Skeletal muscle cell (primary cell): ENCODE data around the gene TMBIM4.
A peak's percentile ranks its signal among the peaks of the same experiment; 100 is the strongest.
"Not testable (repeated sequence)": the region's sequence is repeated elsewhere in the genome, so short reads cannot be mapped to it uniquely, and the experiment has no call there.

Source experiments
- DNase-seq: peaks from one replicate; pipeline ENCODE4 v3.0.0-alpha.2; 2010; ENCODE audit warnings: low read depth
- H3K4me3 ChIP-seq: 2 replicates; pipeline ENCODE4 v1.5.1; 2011; ENCODE audit warnings: low read depth, mild to moderate bottlenecking, control low read depth, low read length, moderate library complexity

Gene TMBIM4

GRCh38 chr12:66187821-66188220 lies 18.0 kb upstream of the TMBIM4 start:
- H3K4me3 ChIP-seq = no peak overlapping the region
- DNase-seq = no peak

- DNase-seq = no peak
- no peak overlapping the region for H3K4me3 ChIP-seq
Observed at GRCh38 chr12:66187036-66187435, 17.2 kb upstream of the TMBIM4 start.

DNA sequence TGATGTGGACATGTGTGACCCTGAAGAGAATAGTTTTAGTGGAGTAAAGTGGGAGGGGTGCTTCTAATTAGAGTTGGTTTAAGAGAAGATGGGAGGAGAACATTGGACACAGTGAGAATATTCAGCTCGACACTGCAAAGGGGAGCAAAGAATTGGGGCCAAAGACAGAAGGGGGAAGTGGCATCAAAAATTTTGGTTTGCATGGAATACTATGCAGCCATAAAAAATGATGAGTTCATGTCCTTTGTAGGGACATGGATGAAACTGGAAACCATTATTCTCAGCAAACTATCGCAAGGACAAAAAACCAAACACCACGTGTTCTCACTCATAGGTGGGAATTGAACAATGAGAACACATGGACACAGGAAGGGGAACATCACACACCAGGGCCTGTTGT lies 15.0 kb upstream of the TMBIM4 start:
- not testable (repeated sequence) for H3K4me3 ChIP-seq

DNA sequence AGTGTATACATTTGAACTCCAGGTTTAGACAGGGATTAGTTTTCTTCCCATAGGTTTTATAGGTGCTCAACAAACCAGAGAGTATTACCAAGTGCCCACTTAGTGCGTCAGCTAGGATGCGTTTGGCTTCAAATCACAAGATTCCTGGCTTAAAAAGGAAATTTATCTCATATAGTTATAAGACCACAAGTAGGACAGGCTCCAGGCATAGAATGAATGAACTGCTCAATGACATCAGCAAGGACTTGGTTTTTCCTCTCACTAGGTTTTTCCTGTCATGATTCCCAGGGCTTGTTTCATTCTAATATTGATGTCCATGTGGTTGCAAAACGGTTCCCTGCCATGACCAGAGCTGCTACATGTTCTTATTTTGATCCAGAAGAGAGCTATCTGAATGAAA lies 13.2 kb upstream of the TMBIM4 start:
- H3K4me3 ChIP-seq = no peak overlapping the region
- no peak for DNase-seq

More for the DNA sequence above, 15.0 kb upstream of the TMBIM4 start:
- not testable (repeated sequence) for DNase-seq

DNA sequence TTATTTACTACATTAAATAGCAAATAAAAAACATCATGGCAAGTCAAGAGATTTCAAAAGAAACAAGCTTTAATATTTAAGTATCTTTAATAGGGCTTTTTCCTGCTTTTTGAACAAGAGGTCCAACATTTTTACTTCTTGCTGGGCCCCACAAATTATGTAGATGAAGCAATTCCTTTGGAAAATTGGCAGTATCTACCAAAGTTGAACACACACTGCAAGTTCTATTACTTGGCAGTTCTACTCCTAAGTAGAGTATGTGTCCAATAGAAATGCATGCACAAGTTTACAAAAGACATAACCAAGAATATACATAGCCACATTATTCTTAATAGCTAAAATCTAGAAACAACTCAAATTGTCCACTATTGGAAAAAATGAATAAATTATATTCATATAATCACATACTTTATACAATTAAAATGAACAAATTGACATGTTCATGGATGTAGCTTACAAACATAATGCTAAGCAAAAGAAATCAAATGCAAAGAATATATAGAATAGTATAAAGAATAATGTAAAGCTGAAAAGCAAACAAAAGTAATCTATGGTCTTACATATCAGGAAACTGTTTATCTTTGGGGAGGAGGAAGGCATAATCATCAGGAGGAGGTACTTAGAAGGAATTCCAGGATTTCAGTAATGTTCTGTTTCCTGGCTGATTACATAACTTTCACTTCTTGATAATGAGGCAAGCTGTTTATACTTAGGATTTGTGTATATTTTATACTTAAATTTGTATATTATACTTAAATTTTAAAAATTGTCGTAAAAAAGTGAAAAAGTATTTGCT lies 6.5 kb upstream of the TMBIM4 start:
- DNase-seq = no peak
- H3K4me3 ChIP-seq = no peak overlapping the region

GRCh38 chr12:66174391-66175325 lies 4.9 kb upstream of the TMBIM4 start:
- not testable (repeated sequence) for DNase-seq, H3K4me3 ChIP-seq

DNA sequence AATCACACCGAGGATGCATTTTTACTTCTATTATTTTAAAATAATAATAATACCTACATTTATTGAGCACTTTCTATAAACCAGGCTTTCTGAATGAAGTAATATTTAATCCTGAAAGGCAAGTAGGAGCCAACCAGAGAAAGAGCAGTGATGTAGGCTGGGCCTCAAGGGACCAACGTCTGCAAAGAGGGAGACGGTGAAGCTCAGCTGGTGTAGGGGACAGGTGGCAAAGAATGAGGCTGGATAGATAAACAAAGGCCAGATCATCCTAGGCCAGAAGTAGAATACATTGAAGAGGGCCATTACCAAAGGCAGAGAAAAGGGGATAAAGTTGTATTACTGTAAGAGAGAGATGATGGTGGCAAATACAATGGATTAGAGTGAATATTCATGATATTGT lies 810 bp upstream of the TMBIM4 start:
- no peak for DNase-seq
- H3K4me3 ChIP-seq = no peak overlapping the region

DNA sequence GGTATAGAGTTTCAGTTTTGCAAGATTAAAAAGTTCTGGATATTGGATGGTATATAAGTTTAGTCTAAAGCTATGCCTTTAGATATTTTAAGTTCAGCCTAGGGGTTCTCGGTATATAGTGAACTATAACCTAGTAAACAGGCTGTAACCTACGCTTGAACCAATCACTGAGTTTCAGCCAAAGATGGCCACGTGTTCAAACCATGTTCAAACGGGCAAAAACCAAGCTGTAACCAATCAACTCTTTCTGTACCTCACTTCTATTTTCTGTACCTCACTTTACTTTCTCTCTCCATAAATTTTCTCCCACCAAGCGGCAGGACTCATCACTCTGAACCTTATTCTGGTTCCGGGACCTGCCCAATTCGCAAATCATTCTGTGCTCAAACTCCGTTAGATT lies 1.4 kb downstream of the TMBIM4 start:
- peak overlapping the region; percentile 82 for H3K4me3 ChIP-seq
- no peak for DNase-seq

- DNase-seq = no peak
- no peak overlapping the region for H3K4me3 ChIP-seq
Observed at GRCh38 chr12:66166561-66166960, 3.2 kb downstream of the TMBIM4 start.

- DNase-seq = no peak
- no peak overlapping the region for H3K4me3 ChIP-seq
Observed at GRCh38 chr12:66165141-66165540, 4.7 kb downstream of the TMBIM4 start.

GRCh38 chr12:66164349-66164821 lies 5.4 kb downstream of the TMBIM4 start:
- no peak overlapping the region for H3K4me3 ChIP-seq
- peak; percentile 18 for DNase-seq

DNA sequence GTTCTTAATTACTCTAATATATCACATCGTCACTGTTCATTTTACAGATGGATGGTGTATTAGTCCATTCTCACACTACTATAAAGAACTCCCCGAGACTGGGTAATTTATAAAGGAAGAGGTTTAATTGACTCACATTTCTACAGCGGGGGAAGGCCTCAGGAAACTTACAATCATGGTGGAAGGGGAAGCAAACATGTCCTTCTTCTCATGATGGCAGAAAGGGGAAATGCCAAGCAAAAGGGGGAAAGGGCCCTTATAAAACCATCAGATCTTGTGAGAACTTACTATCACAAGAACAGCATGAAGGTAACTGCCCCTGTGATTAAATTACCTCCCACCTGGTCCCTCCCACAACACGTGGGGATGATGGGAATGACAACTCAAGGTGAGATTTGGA lies 6.5 kb downstream of the TMBIM4 start:
- no peak for DNase-seq
- no peak overlapping the region for H3K4me3 ChIP-seq

- DNase-seq = no peak
- H3K4me3 ChIP-seq = no peak overlapping the region
Observed at GRCh38 chr12:66162701-66163100, 7.1 kb downstream of the TMBIM4 start.

DNA sequence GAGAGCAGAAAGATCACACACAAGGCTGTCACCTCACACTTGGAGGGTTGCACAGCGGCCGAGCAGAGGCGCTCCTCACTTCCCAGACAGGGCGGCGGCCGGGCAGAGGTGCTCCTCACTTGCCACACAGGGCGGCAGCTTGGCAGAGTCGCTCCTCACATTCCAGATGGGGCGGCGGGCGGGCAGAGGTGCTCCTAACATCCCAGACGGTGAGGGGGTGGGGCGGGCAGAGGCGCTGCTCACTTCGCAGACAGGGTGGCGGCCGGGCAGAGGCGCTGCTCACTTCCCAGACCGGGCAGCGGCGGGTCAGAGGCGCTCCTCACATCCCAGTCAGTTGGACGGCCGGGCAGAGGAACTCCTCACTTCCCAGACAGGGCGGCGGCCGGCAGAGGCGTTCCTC lies 9.1 kb downstream of the TMBIM4 start:
- H3K4me3 ChIP-seq = no peak overlapping the region
- no peak for DNase-seq

DNA sequence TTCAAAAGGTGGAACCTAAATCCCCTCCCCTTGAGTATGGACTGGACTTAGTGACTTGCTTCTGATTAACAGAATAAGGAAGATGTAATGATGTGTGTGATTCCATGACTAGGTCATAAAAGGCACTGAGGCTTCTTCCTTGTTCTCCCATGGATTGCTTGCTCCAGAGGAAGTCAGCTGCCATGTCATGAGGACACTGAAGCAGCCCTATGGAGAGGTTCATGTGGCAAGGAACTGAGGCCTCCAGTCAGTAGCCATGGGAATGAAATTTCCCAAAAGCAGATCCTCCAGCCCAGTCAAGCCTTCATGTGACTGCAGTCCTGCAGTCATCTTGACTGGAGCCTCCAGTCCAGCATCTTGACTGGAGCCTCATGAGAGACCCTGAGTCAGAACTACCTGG lies 10.7 kb downstream of the TMBIM4 start:
- H3K4me3 ChIP-seq = no peak overlapping the region
- DNase-seq = no peak

DNA sequence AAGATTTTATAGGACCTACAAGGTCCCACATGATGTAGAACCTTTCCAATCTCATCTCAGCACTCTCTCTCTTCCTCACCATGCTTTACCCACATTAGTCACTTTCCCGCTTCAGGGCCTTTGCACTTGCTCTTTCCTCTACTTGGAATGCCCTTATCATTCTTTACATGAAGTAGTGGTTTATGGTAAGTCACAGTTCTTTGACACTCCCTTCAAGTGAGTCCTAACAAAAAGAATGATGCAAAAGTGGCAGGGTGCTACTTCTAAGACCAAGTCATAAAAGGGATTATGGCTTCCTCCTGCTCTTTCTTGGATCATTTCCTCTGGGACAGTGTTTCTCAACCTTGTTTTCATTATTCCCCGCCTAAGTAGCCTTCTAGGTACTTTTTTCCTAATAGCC lies 13.1 kb downstream of the TMBIM4 start:
- H3K4me3 ChIP-seq = no peak overlapping the region
- no peak for DNase-seq

DNA sequence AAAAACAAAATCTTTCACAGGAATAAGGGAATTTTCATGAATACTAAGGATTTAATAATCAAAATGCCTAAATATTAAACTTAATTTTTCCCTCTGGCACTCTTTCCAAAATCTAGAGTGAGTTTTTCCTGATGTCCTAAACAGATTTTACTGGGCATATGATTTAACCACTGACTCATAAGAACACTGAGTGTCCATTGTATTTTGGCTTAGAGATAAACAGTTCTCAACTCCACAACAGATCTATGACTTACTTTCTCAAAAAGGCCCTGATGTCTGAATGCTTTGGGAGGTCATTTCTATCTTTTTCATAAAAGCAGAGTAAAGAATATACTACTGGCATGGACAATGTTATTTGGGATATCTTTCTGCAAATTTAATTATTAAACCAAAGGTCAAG lies 15.0 kb downstream of the TMBIM4 start:
- no peak for DNase-seq
- no peak overlapping the region for H3K4me3 ChIP-seq

DNA sequence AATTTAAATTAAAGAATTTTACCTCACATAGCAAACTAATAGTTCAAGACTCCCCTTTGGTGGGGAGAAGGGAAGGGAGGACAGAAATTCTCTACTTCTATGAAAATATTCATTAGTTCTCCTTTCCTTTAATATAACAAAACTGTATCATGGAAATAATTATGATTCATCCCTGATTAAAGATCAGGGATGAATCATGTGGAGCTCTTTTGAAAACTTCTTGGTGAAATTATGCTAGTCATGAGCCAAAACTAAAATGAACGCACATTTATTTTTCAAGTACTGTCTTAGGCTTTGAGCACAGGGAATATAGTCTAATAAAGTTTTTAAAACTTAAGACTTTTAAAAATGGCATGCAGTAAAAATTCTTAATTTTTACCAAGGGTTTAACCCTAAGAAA lies 17.1 kb downstream of the TMBIM4 start:
- no peak for DNase-seq
- no peak overlapping the region for H3K4me3 ChIP-seq

- no peak for DNase-seq
- no peak overlapping the region for H3K4me3 ChIP-seq
Observed at GRCh38 chr12:66149702-66150398, 19.9 kb downstream of the TMBIM4 start.
